C4-2B (cell line): ENCODE data around the gene CBARP.

ENCODE experiments used
- H3K27ac ChIP-seq: fragments of 450-650 bp; 2 replicates; pipeline ENCODE4 v1.5.1; 2017
- CTCF ChIP-seq: fragments of 450-650 bp; conservative IDR thresholded peaks from 2 replicates; pipeline ENCODE4 v1.5.1; 2017; ENCODE audit warnings: mild to moderate bottlenecking
- ZFX ChIP-seq: fragments of 450-650 bp; IDR thresholded peaks from 2 replicates; pipeline ENCODE4 v1.6.1; 2017

The CBARP gene

GRCh38 chr19:1257475-1258162, 19.8 kb upstream of the CBARP start:
- no peak overlapping the region for H3K27ac ChIP-seq
- TF ChIP-seq CTCF (no peak), ZFX (no peak)

DNA sequence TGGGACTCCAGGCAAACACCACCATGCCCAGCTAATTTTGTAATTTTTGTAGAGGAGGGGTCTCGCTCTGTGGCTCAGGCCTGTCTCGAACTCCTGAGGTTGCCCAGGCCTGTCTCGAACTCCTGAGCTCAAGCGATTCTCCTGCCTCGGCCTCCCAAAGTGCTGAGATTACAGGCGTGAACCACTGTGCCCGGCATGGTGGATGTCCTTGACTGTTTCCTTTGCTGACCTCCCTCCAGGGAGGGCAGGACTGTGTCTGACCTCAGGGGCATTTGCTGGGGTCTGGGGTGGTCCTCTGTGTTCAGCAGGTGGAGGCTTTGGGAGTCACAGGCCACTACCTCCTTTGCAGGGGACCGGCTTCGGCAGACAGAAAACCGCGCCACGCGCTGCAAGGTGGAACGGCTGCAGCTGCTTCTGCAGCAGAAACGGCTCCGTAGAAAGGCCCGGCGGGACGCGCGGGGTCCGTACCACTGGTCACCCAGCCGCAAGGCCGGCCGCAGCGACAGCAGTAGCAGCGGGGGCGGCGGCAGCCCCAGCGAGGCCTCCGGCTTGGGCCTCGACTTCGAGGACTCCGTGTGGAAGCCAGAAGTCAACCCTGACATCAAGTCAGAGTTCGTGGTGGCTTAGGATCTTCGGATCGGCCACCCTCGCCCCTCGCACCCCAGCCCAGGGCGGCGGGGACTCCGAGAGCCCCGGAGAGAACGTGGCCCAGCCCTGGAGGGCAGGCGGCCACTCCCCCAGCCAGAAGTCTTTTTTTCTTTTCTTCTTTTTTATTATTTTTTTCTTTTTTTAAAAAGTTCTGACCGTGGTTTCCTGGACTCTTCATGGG, 19.1 kb upstream of the CBARP start:
- H3K27ac ChIP-seq, result no peak overlapping the region
- no peak for TF ChIP-seq ZFX

DNA sequence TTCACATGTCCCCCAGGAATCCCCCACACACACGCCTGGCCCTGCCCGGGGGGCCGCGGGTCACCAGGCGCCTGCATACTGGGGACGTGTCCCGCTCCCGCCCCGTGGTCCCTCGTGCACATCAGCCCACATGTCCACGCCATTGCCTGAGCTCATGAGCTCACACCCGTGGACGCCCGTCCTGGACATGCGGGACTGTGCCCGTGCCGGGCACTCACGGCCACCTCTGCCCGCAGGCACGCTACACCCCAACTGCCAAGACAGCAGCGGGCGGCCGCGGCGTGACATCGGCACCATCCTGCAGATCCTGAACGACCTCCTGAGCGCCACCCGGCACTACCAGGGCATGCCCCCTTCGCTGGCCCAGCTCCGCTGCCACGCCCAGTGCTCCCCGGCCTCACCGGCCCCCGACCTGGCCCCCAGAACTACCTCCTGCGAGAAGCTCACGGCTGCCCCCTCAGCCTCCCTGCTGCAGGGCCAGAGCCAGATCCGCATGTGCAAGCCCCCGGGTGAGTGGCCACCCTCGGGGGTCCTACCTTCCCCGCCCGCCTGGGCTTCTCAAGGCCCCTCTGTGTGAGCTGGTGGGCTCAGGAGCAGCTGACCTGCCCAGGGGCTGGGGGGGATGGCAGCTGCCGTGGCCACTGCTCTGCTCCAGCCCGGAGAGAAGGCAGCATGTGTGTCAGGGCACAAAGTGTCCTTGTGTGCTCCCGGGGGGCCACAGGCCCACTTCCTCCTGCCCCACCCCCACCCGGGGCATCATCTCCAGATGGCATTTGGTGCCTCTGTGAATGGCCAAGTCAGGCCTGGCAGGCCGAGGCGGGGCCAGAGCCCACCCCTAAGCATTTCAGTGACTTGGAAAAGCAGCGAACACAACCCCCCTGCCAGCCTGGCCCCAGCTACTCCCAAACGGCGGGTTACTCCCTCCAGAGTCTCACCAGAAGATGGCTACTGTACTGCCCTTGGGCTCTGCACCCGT, 17.7 kb upstream of the CBARP start:
- H3K27ac ChIP-seq, result peak overlapping the region; percentile 96; the same call in 1 of the 2 replicates
- TF ChIP-seq CTCF (no peak), ZFX (no peak)

- TF ChIP-seq ZFX (no peak), CTCF (no peak)
- H3K27ac ChIP-seq, result peak overlapping the region; percentile 96
These were observed 16.9 kb upstream of the CBARP start for GRCh38 chr19:1254530-1255185.

GRCh38 chr19:1254081-1254527, 16.3 kb upstream of the CBARP start:
- H3K27ac ChIP-seq, result peak overlapping the region; percentile 96
- TF ChIP-seq ZFX (no peak), CTCF (no peak)

GRCh38 chr19:1253514-1254080, 15.8 kb upstream of the CBARP start:
- peak overlapping the region; percentile 96 for H3K27ac ChIP-seq
- TF ChIP-seq CTCF, result no peak
- no peak for TF ChIP-seq ZFX
